ENCODE data around the gene ARHGEF17.
"Not testable (repeated sequence)": the region's sequence is repeated elsewhere in the genome, so short reads cannot be mapped to it uniquely, and the experiment has no call there.

Gene ARHGEF17

DNA sequence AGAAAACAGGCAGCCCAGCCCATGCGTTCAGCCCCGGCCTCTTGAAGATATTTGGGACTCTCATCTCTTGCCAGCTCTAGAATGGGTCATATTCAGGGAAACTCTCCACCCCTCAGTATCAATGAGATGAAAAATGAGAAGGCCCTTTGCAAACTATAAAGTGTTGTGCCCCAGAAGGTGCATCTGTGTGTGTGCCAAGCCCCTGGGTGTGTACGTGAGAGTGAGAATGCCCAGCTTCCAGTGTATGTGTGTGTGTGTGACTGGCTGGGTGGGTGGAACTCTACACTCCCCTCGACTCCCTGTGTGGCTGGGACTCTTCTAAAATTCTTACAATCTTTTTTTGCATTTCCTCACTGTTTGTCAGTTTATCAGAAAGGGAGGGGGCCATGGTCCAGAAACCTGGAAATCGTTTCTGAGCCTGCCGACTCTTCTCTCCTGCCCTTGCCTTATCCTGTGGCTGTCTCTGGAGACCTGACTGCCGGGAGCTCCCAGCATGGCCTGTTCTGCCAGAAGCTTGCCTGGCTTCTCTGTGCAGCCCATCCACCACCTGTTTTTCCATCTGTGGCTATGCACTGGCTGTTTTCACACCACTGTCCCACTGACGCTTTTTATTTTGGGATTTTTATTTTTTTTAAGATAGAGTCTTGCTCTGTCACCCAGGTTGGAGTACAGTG is 34.7 kb upstream of the ARHGEF17 start:
- DNase-seq (ENCODE audit: low read depth): no peak

DNA sequence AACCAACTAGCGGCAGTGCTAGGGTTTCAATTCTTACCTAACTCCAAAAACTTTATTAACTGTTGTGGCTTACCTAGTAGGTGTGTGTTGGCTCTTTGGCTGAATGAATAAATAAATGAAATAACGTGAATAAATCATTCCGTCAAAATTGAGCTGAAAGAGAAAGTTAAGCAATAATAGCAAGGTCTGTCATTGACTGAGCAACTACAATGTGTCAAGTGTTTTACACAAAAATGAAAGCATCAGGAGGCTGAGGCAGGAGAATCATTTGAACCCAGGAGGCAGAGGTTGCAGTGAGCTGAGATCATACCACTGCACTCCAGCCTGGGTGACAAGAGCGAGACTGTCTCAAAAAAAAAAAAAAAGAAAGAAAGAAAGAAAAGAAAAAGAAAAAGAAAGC is 33.9 kb upstream of the ARHGEF17 start:
- DNase-seq (ENCODE audit: low read depth): not testable (repeated sequence)

DNA sequence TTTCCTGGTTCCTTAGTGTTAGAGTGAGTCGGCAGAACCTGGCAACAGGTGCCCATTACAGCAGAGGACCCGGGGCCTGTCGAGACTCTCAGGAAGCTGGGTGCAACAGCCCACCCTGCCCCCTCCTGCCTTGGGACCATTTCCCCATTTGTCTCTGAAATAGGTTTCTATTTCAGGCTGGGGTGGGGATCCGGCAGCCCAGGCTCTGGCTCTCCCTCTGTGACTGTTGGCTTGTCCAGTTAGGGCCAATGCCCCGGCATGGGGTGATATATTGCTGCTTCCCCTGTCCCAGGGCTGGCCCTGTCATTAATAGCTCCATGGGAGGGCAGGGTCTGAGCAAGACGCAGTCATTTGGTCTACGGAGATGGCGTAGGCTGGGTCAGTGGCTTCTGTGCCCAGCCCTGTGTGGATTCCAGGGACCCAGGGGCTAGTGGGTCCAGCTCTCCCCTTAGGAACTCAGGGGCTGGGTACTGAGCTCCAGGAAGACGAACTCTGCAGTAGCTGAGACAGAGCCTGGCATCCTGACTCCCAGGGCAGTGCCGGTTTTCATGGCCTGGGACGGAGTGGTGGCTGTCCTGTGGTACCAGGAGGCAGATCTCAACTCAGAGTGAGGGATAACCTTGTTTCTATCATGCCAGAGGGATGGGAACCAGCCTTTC is 33.2 kb upstream of the ARHGEF17 start:
- no peak for DNase-seq (ENCODE audit: low read depth)

DNA sequence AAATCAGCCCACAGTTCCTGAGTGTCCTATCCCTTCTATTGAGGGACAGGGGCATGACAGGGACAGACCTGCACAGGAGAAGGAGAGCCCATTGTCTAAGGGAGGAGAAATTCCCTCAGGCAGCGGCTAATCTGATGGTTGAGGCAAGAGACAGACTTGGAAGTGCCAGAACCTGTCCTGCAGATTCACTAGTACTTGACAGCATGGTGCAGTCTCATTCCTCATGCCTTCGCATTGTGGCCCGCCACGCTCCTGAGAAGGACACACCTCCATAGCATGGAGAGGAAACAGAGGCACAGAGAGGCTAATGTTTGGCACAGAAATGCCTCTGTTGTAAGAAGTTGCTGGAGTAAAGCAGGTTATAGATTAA is 32.7 kb upstream of the ARHGEF17 start:
- DNase-seq (ENCODE audit: low read depth): no peak

DNA sequence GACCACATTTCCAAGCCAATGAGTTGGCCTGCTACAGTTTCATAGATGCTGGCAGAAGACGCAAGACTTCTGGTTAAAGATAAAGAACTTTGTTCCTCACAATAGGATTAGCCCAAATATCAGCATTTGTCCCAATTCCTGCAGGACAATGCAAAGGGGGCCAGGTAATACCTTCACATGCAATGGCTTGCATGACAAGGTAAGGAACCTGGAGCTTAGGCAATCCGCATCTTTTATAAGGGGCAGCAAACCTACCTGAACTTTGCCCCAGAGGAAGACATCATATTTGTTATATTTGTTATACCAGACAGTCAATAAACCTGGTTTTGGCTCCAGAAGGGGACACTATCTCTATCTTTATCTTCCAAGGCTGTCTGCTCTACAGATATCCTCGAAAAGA is 30.6 kb upstream of the ARHGEF17 start:
- no peak for DNase-seq (ENCODE audit: low read depth)

- DNase-seq (ENCODE audit: low read depth): no peak
These were observed 27.4 kb upstream of the ARHGEF17 start for GRCh38 chr11:73280626-73281025.

DNA sequence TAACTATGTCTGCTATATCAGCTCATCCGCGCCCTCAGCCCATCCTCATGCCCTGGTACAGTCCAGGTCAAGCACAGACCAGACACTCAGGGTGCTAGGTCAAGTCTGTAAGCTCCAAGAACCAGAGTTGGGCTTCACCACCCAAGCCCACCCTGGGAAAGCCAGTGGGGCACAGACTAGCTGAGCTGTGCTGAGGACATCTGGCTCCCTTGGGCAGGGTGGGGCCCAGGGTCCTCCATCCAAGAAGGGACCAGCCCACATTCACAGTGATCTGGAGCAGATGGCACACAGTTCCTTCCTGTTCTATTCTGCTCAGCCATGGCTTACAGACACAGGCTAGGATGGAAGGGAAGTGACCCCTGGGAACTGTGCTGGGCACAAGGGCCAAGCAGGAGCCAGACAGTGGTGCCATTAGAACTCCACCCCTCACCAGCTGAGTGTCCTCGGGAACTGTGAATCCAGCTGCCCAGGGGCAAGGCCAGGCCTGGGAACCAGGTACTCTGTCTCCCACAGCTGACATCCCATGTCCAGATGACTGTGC is 26.8 kb upstream of the ARHGEF17 start:
- no peak for DNase-seq (ENCODE audit: low read depth)

GRCh38 chr11:73281796-73282660 is 26.0 kb upstream of the ARHGEF17 start:
- DNase-seq (ENCODE audit: low read depth): no peak

DNA sequence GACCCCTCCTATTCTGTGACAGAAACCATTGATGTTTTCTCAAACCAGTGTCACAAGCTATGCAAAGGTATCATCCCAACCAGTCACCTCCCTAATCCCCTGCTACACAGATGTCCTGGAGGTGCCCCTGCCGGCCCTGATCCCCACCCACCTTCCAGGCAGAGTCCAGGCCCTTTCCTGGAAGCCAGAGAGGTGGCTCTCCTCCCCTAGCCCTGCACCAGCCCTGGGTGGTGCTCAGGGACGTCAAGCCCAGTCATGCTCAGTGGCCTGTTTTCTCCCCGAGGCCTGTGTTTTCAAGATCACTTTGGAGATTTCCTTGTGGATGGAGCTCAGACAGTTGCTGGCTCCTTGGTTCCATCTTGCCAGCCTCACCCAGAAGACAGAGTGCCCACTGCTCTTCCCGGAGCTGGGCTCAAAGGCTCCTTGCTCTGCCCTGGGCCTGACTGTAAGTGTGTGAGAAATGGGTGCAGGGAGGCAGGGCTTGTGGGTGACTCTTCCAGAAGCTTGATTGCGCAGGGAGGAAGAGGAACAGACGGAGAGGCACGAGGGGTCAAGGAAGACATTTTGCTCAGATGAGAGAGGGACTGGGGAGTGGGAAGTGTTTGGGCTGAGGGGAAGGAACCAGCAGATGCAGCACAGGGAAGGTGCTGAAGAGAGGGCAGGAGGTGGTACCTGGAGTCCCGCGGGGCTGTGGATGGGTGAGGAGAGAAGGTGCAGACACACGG is 24.6 kb upstream of the ARHGEF17 start:
- no peak for DNase-seq (ENCODE audit: low read depth)

- DNase-seq (ENCODE audit: low read depth): no peak
These were observed 24.0 kb upstream of the ARHGEF17 start for GRCh38 chr11:73284106-73284505.

GRCh38 chr11:73285721-73286120 is 22.4 kb upstream of the ARHGEF17 start:
- DNase-seq (ENCODE audit: low read depth): no peak

DNA sequence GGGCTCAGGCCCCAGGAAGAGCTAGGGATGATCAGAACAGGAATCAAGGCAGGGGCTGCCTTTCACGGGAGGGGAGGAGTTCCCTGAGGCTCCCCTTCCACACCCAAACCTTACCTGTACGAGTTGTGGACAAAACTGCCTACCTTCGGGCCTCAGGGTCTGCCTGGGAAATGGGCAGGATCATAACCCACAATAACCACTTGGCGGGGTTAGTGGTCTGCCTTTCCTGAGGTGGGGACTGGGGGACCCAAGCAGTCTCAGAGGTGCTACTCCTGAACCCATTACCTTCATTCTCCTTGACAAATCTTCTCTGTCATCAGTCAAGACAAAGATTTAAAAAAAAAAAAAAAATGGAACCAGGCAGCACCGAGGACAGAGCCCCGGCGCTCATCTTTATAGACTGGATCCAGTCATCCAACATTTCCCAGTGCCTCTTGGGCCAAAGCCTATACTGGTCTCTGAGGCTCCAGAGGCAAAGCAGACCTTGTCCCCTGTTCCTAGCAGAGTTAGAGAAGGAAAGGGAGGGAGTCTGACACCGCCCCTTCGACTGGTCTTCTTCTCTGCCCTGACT is 21.8 kb upstream of the ARHGEF17 start:
- DNase-seq (ENCODE audit: low read depth): no peak

- no peak for DNase-seq (ENCODE audit: low read depth)
These were observed 20.5 kb upstream of the ARHGEF17 start for GRCh38 chr11:73287400-73288101.

DNA sequence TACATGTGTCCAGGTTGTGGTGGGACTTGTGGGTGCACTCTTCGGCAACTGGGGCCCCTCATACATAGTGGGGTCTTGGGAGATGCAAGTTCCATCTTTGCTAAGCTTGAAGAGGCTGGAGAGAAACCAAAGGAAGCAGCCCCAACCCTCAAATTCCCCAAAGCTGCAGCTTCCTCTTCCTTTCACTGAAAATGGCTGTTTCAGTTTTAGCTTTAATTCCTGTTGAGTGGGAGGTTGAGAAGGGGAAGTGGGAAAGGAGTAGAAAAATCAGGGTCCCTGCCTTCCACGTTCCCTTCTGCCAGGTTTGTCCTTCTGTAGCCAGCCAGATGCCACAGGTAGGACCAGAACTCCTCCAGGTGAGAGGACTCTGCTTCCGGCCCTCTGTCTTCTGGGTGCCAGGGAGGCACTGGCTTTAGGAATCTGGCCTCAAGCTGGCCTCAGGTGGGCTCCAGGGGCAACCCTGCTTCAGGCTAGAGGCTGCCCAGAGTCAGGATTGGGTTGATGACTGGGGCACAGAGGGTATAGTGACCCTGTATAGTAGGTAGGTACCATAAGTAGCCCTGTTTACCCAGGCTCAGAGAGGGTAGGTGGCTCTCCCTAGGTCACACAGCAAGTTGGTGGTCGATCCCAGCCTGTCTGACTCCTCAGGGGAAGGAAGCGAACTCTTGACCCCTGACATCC is 19.7 kb upstream of the ARHGEF17 start:
- DNase-seq (ENCODE audit: low read depth): no peak

GRCh38 chr11:73288873-73289707 is 19.0 kb upstream of the ARHGEF17 start:
- DNase-seq (ENCODE audit: low read depth): peak; percentile 79

- no peak for DNase-seq (ENCODE audit: low read depth)
These were observed 17.5 kb upstream of the ARHGEF17 start for GRCh38 chr11:73290536-73290935.

GRCh38 chr11:73291196-73291595 is 16.9 kb upstream of the ARHGEF17 start:
- no peak for DNase-seq (ENCODE audit: low read depth)

GRCh38 chr11:73291781-73292524 is 16.1 kb upstream of the ARHGEF17 start:
- DNase-seq (ENCODE audit: low read depth): no peak

DNA sequence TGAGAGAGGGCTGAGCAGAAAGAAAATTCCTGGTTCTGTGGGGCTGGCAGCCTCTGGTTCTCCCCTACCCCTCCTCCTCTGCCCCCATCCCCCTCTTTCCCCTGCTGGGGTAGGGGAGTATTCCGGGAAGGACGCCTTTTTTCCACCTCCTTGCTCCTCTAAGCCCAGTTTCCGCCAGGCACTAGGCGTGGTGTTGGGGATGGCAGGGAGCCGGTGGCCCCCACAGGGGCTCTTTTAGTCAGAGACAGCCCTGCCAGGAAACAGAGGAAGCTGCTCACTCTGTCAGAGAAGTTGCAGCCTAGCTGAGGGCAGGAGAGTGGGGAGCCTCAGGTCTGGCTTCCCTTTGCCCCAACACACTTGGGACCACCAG is 15.6 kb upstream of the ARHGEF17 start:
- no peak for DNase-seq (ENCODE audit: low read depth)
